CD4-positive, alpha-beta T cell (primary cell): ENCODE measurements around the gene PCDHGC3. TPM values are rescaled to one million over a fixed set of nuclear protein-coding genes. Genes with fewer than 3 reads are reported as not detected.

ENCODE experiments used
- ATAC-seq: fragments of 200-7000 bp; cut with Tn5 transposase; one replicate; pipeline ENCODE4 v1.10.0; 2022; ENCODE audit warnings: mild to moderate bottlenecking; ENCODE audit not compliant: poor library complexity
- CTCF ChIA-PET: fragments of 350-600 bp; sonication (Branson Sonifier 250); formaldehyde crosslinking; loops from one replicate; lab custom pipeline; 2021; ENCODE audit warnings: antibody characterized with exemption, inconsistent platforms; lab: Charles Lee
- POLR2A ChIA-PET: fragments of 350-600 bp; sonication (Branson Sonifier 250); formaldehyde crosslinking; loops from one replicate; lab custom pipeline; 2021; ENCODE audit warnings: antibody characterized with exemption, inconsistent platforms; lab: Charles Lee
- DNase-seq, 14 experiments: peaks; one replicate each; pipeline ENCODE4 v3.0.0-alpha.2; 2013 to 2020; ENCODE audit warnings: mixed read lengths in 2 of 14
- H3K27ac ChIP-seq, 2 donors: one replicate each; pipeline versions ENCODE4 v1.5.1 to v1.7.0; 2013; ENCODE audit warnings: low read length in 2 of 2, low read depth in 1 of 2, mild to moderate bottlenecking in 1 of 2
- H3K27me3 ChIP-seq, 2 experiments: 1 replicate in 1 of 2; 2 replicates in 1 of 2; pipeline versions ENCODE4 v1.6.1 to v1.7.0; 2013; ENCODE audit warnings: low read length in 2 of 2, control low read depth in 1 of 2, mild to moderate bottlenecking in 1 of 2, moderate library complexity in 1 of 2; ENCODE audit not compliant: insufficient read depth in 2 of 2, control insufficient read depth in 1 of 2
- H3K36me3 ChIP-seq: one replicate; pipeline ENCODE4 v1.6.1; 2013; ENCODE audit warnings: low read length, control low read depth; ENCODE audit not compliant: insufficient read depth
- H3K4me1 ChIP-seq: one replicate; pipeline ENCODE4 v1.6.1; 2013; ENCODE audit warnings: low read length, control low read depth; ENCODE audit not compliant: insufficient read depth
- H3K4me3 ChIP-seq: one replicate; pipeline ENCODE4 v1.5.1; 2013; ENCODE audit warnings: mild to moderate bottlenecking, low read length, moderate library complexity
- H3K9me3 ChIP-seq, 2 experiments: 1 replicate in 1 of 2; 2 replicates in 1 of 2; pipeline versions ENCODE4 v1.6.1 to v1.7.0; 2013; ENCODE audit warnings: low read length in 2 of 2, mild to moderate bottlenecking in 2 of 2, control low read depth in 1 of 2, moderate library complexity in 1 of 2; ENCODE audit not compliant: control insufficient read depth in 1 of 2, insufficient read depth in 1 of 2
- H3K27ac Mint-ChIP-seq: one replicate; pipeline ENCODE4 v1.8.0; 2020; ENCODE audit warnings: mixed read lengths
- H3K27me3 Mint-ChIP-seq: one replicate; pipeline ENCODE4 v1.8.0; 2021; ENCODE audit warnings: mixed read lengths
- H3K36me3 Mint-ChIP-seq: one replicate; pipeline ENCODE4 v1.8.0; 2021; ENCODE audit warnings: low read depth, mixed read lengths
- H3K4me1 Mint-ChIP-seq: one replicate; pipeline ENCODE4 v1.8.0; 2021; ENCODE audit warnings: low read depth, mixed read lengths
- H3K4me3 Mint-ChIP-seq: one replicate; pipeline ENCODE4 v1.8.0; 2020; ENCODE audit warnings: mild to moderate bottlenecking, mixed read lengths
- H3K9me3 Mint-ChIP-seq: one replicate; pipeline ENCODE4 v1.8.0; 2020; ENCODE audit warnings: mixed read lengths
- intact Hi-C, 2 experiments: fragments of 100-400 bp; cut with DNase I in 1 of 2; cut with micrococcal nuclease in 1 of 2; formaldehyde crosslinking; loops; one replicate each; pipeline versions ENCODE4 v1.15.1 to v1.9.0; 2023 to 2025; cut with DNase I, micrococcal nuclease
- total RNA-seq, 174 experiments: library from RNA in 2 of 174; stranded (reverse) in 2 of 174; gene quantifications; one replicate each; pipeline ENCODE4 v1.2.3 and lab custom pipeline; 2021 to 2026
- TF ChIP-seq, protein P1 (sequence below): fragments of 200-600 bp; IDR thresholded peaks from one replicate; pipeline ENCODE4 v1.8.0; 2022; ENCODE audit warnings: antibody characterized with exemption, mild to moderate bottlenecking

Gene PCDHGC3
- total RNA-seq, 2 experiments from 2014 or later, result not detected

- H3K9me3 ChIP-seq, result peaks cover 0 to 21% of the 10 kb centered on the region in 2 experiments
- H3K4me1 ChIP-seq, result peaks cover 32% of the 10 kb centered on the region
- H3K27ac Mint-ChIP-seq, result no peak overlapping the region
- ChIA-PET POLR2A (no interaction called here), CTCF (no interaction called here)
- peaks cover 36% of the 10 kb centered on the region for H3K4me1 Mint-ChIP-seq
- no peaks in the 10 kb centered on the region for H3K36me3 ChIP-seq
- ATAC-seq (no peak), DNase-seq (no peak)
- no peak overlapping the region for H3K4me3 Mint-ChIP-seq
- no peaks in the 10 kb centered on the region for H3K36me3 Mint-ChIP-seq
- H3K27me3 ChIP-seq, result peaks cover 61 to 79% of the 10 kb centered on the region in 2 experiments
- no peak overlapping the region for H3K4me3 ChIP-seq
- H3K27me3 Mint-ChIP-seq, result peaks cover 94% of the 10 kb centered on the region
- TF ChIP-seq, protein P1, sequence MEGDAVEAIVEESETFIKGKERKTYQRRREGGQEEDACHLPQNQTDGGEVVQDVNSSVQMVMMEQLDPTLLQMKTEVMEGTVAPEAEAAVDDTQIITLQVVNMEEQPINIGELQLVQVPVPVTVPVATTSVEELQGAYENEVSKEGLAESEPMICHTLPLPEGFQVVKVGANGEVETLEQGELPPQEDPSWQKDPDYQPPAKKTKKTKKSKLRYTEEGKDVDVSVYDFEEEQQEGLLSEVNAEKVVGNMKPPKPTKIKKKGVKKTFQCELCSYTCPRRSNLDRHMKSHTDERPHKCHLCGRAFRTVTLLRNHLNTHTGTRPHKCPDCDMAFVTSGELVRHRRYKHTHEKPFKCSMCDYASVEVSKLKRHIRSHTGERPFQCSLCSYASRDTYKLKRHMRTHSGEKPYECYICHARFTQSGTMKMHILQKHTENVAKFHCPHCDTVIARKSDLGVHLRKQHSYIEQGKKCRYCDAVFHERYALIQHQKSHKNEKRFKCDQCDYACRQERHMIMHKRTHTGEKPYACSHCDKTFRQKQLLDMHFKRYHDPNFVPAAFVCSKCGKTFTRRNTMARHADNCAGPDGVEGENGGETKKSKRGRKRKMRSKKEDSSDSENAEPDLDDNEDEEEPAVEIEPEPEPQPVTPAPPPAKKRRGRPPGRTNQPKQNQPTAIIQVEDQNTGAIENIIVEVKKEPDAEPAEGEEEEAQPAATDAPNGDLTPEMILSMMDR, result no peak
- intact Hi-C loops, result no loop called here
- H3K27ac ChIP-seq, result no peak overlapping the region
- H3K9me3 Mint-ChIP-seq, result no peaks in the 10 kb centered on the region
These were observed 4.0 kb downstream of the PCDHGC3 start for GRCh38 chr5:141479776-141480175.

- DNase-seq (no peak), ATAC-seq (no peak)
- Histone ChIP-seq H3K27me3 (peaks cover 65 to 80% of the 10 kb centered on the region in 2 experiments), H3K9me3 (peaks cover 0 to 22% of the 10 kb centered on the region in 2 experiments), H3K27ac (no peak overlapping the region), H3K36me3 (no peaks in the 10 kb centered on the region), H3K4me1 (peaks cover 13% of the 10 kb centered on the region), H3K4me3 (no peak overlapping the region)
- Mint-ChIP-seq H3K4me1 (peaks cover 10% of the 10 kb centered on the region), H3K9me3 (no peaks in the 10 kb centered on the region), H3K4me3 (no peak overlapping the region), H3K36me3 (no peaks in the 10 kb centered on the region), H3K27ac (no peak overlapping the region), H3K27me3 (peaks cover 94% of the 10 kb centered on the region)
- intact Hi-C loops, result no loop called here
- ChIA-PET POLR2A (interaction anchor here (1.0 kb wide), 1 partner anchor 86 kb away, joined by 3 read pairs; the partner anchor contains the start of gene PCDHGB5), CTCF (interaction anchor here (0.5 kb wide), 1 partner anchor 75 kb away, joined by 3 read pairs; no protein-coding TSS in a partner anchor)
- TF ChIP-seq, protein P1, result no peak
These were observed 8.1 kb downstream of the PCDHGC3 start for GRCh38 chr5:141483902-141484301.

DNA sequence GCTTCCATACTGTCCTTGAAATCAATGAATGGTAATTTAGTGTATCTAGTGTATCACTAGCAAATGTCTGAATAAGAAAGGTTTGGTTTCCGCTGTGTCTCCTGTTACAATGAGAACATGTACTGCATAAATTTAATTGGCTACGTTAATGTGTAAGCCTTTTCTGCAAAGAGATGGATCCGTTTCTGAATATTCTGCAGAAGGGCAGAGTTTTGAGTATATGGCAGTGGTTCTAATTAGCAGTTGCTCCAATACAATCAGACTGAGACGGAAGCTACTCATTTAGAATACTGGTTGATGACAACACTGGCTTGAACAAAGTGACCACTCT, 8.5 kb downstream of the PCDHGC3 start:
- intact Hi-C loops, result no loop called here
- ChIA-PET CTCF (interaction anchor here (0.5 kb wide), 1 partner anchor 75 kb away, joined by 3 read pairs; no protein-coding TSS in a partner anchor), POLR2A (interaction anchor here (0.7 to 1.0 kb wide), 2 partner anchors 29 to 87 kb away, joined by 3 read pairs; partner anchors contain the start of gene PCDHGB5)
- TF ChIP-seq, protein P1, result no peak
- Mint-ChIP-seq H3K9me3 (no peaks in the 10 kb centered on the region), H3K27me3 (peaks cover 96% of the 10 kb centered on the region), H3K27ac (no peak overlapping the region), H3K4me3 (no peak overlapping the region), H3K4me1 (peaks cover 10% of the 10 kb centered on the region), H3K36me3 (no peaks in the 10 kb centered on the region)
- H3K9me3 ChIP-seq, result peaks cover 0 to 25% of the 10 kb centered on the region in 2 experiments
- ATAC-seq (no peak), DNase-seq (no peak)
- peaks cover 13% of the 10 kb centered on the region for H3K4me1 ChIP-seq
- H3K4me3 ChIP-seq, result no peak overlapping the region
- H3K27ac ChIP-seq, result no peak overlapping the region
- H3K27me3 ChIP-seq, result peaks cover 65 to 81% of the 10 kb centered on the region in 2 experiments
- no peaks in the 10 kb centered on the region for H3K36me3 ChIP-seq
